CD14-positive monocyte (primary cell): ENCODE measurements around the gene TMPRSS3. TPM values are rescaled to one million over a fixed set of nuclear protein-coding genes. Genes with fewer than 3 reads are reported as not detected.

Source experiments
- DNase-seq, 3 donors: peaks; one replicate each; pipeline ENCODE4 v3.0.0-alpha.2; 2011 to 2022
- H2AFZ ChIP-seq: 2 replicates; pipeline ENCODE4 v1.6.0; 2012; ENCODE audit warnings: mild to moderate bottlenecking, low read depth, low read length, inconsistent platforms; ENCODE audit not compliant: insufficient read depth, poor library complexity, severe bottlenecking
- H3K27ac ChIP-seq, 2 donors: 1 replicate in 1 of 2; 2 replicates in 1 of 2; pipeline ENCODE4 v1.5.1; 2012 to 2013; ENCODE audit warnings: low read length in 2 of 2, control low read depth in 1 of 2, inconsistent platforms in 1 of 2, low read depth in 1 of 2, mild to moderate bottlenecking in 1 of 2
- H3K27me3 ChIP-seq, 2 donors: one replicate each; pipeline versions ENCODE4 v1.6.0 to v1.6.1; 2011 to 2013; ENCODE audit warnings: low read length in 2 of 2; ENCODE audit not compliant: control insufficient read depth in 2 of 2, insufficient read depth in 2 of 2
- H3K36me3 ChIP-seq, 2 donors: replicated peaks in 1 of 2; 1 replicate in 1 of 2; 2 replicates in 1 of 2; pipeline versions ENCODE4 v1.5.1 to v1.6.1; 2012 to 2013; ENCODE audit warnings: low read length in 2 of 2, control low read depth in 1 of 2, inconsistent platforms in 1 of 2, mild to moderate bottlenecking in 1 of 2; ENCODE audit not compliant: insufficient read depth in 2 of 2, control insufficient read depth in 1 of 2
- H3K4me1 ChIP-seq, 2 donors: 1 replicate in 1 of 2; 2 replicates in 1 of 2; pipeline versions ENCODE4 v1.5.1 to v1.6.1; 2012 to 2013; ENCODE audit warnings: low read length in 2 of 2, control low read depth in 1 of 2, inconsistent platforms in 1 of 2, mild to moderate bottlenecking in 1 of 2, moderate library complexity in 1 of 2; ENCODE audit not compliant: insufficient read depth in 2 of 2, control insufficient read depth in 1 of 2
- H3K4me2 ChIP-seq: replicated peaks from 2 replicates; pipeline ENCODE3; 2012; ENCODE audit warnings: low read length, moderate library complexity, mild to moderate bottlenecking; ENCODE audit not compliant: poor library complexity, severe bottlenecking; ENCODE audit errors: extremely low read depth
- H3K4me3 ChIP-seq, 3 experiments: fragments of 200-600 bp in 1 of 3; sonication (generic) in 1 of 3; replicated peaks in 1 of 3; 1 replicate in 2 of 3; 2 replicates in 1 of 3; pipeline ENCODE4 v1.5.1; 2011 to 2013; ENCODE audit warnings: low read length in 3 of 3, mild to moderate bottlenecking in 3 of 3, control low read depth in 2 of 3, low read depth in 2 of 3, inconsistent platforms in 1 of 3, moderate library complexity in 1 of 3
- H3K79me2 ChIP-seq: 2 replicates; pipeline ENCODE4 v1.6.0; 2012; ENCODE audit warnings: mild to moderate bottlenecking, control low read depth, inconsistent platforms, low read length, moderate library complexity; ENCODE audit not compliant: insufficient read depth
- H3K9ac ChIP-seq: 2 replicates; pipeline ENCODE4 v1.6.0; 2017; ENCODE audit warnings: low read length, mild to moderate bottlenecking; ENCODE audit not compliant: insufficient read depth, poor library complexity, severe bottlenecking
- H3K9me3 ChIP-seq, 2 donors: replicated peaks in 1 of 2; 1 replicate in 1 of 2; 2 replicates in 1 of 2; pipeline versions ENCODE4 v1.5.1 to v1.6.1; 2012 to 2013; ENCODE audit warnings: low read length in 2 of 2, control low read depth in 1 of 2; ENCODE audit not compliant: control insufficient read depth in 1 of 2, insufficient read depth in 1 of 2
- H4K20me1 ChIP-seq: 2 replicates; pipeline ENCODE4 v1.6.0; 2012; ENCODE audit warnings: mild to moderate bottlenecking, low read length, control low read depth, moderate library complexity; ENCODE audit not compliant: insufficient read depth
- H3K27ac Mint-ChIP-seq, 7 donors: one replicate each; pipeline ENCODE4 v1.8.0; 2020; ENCODE audit warnings: mild to moderate bottlenecking in 7 of 7, mixed read lengths in 7 of 7, moderate library complexity in 6 of 7, inconsistent platforms in 2 of 7
- H3K27me3 Mint-ChIP-seq, 3 donors: one replicate each; pipeline ENCODE4 v1.8.0; 2021 to 2022; ENCODE audit warnings: low read depth in 3 of 3, mild to moderate bottlenecking in 3 of 3, mixed read lengths in 3 of 3, moderate library complexity in 3 of 3, inconsistent platforms in 1 of 3
- H3K36me3 Mint-ChIP-seq, 2 donors: one replicate each; pipeline ENCODE4 v1.8.0; 2020; ENCODE audit warnings: mixed read lengths in 2 of 2, inconsistent platforms in 1 of 2, mild to moderate bottlenecking in 1 of 2
- H3K4me1 Mint-ChIP-seq: one replicate; pipeline ENCODE4 v1.8.0; 2020; ENCODE audit warnings: mild to moderate bottlenecking, mixed read lengths
- H3K4me3 Mint-ChIP-seq, 2 donors: one replicate each; pipeline ENCODE4 v1.8.0; 2020; ENCODE audit warnings: mild to moderate bottlenecking in 2 of 2, mixed read lengths in 2 of 2, moderate library complexity in 1 of 2
- H3K9me3 Mint-ChIP-seq, 7 donors: one replicate each; pipeline ENCODE4 v1.8.0; 2020 to 2022; ENCODE audit warnings: mixed read lengths in 7 of 7, mild to moderate bottlenecking in 6 of 7, moderate library complexity in 6 of 7, inconsistent platforms in 2 of 7
- CTCF ChIP-seq: fragments of 200-600 bp; IDR thresholded peaks from one replicate; pipeline ENCODE4 v1.8.0; 2022; ENCODE audit warnings: antibody characterized with exemption, mild to moderate bottlenecking
- WGBS: methylation state at CpG from one replicate; pipeline ENCODE4 v1.1.5; 2013; ENCODE audit warnings: missing lambda C conversion rate; ENCODE audit not compliant: insufficient coverage; 5-methylcytosine and 5-hydroxymethylcytosine counted together
- intact Hi-C, 2 donors: fragments of 100-400 bp; cut with micrococcal nuclease; formaldehyde crosslinking; loops; one replicate each; pipeline versions ENCODE4 v1.15.0 to v1.15.1; 2023
- polyA plus RNA-seq, 3 donors: library from polyadenylated mRNA; depleted of rRNA in 1 of 3; unstranded in 2 of 3; stranded (reverse) in 1 of 3; fragments of 300-500 nt in 2 of 3; fragments of >200 nt in 1 of 3; fragmentation: Illumina TruSeq in 2 of 3; gene quantifications; 1 replicate in 2 of 3; 2 replicates in 1 of 3; pipeline ENCODE4 v1.2.3, GENCODE V29; 2012 to 2021

TMPRSS3 gene
- polyA plus RNA-seq, 3 donors = 0.30 TPM; not detected in 2

- no peak overlapping the region for H3K4me3 ChIP-seq
- 100% methylated on average over 4 of the region's 12 CpGs for WGBS
- H3K27ac ChIP-seq = no peak overlapping the region
- intact Hi-C loops = no loop called here
- no peak for DNase-seq
- H3K4me1 ChIP-seq = peaks cover 0 to 6% of the 10 kb centered on the region in 2 donors
- peaks cover 3 to 8% of the 10 kb centered on the region in 2 donors for H3K9me3 ChIP-seq
- Mint-ChIP-seq H3K9me3 (peaks cover 0 to 10% (median 3%) of the 10 kb centered on the region in 7 donors), H3K4me1 (peaks cover 9% of the 10 kb centered on the region), H3K36me3 (no peaks in the 10 kb centered on the region), H3K27me3 (peaks cover 0 to 14% (median 12%) of the 10 kb centered on the region in 3 donors), H3K4me3 (no peak overlapping the region), H3K27ac (no peak overlapping the region)
- H3K36me3 ChIP-seq = no peaks in the 10 kb centered on the region
- no peak overlapping the region for H3K4me2 ChIP-seq
- H3K27me3 ChIP-seq = no peaks in the 10 kb centered on the region
- H2AFZ ChIP-seq = no peak overlapping the region
- no peaks in the 10 kb centered on the region for H4K20me1 ChIP-seq
- H3K79me2 ChIP-seq = no peaks in the 10 kb centered on the region
- no peak for TF ChIP-seq CTCF
- no peak overlapping the region for H3K9ac ChIP-seq
Measured at GRCh38 chr21:42362198-42362597, 33.7 kb downstream of the TMPRSS3 start.

GRCh38 chr21:42361286-42361685 is 34.6 kb downstream of the TMPRSS3 start:
- WGBS = 60% methylated on average over 1 of the region's 7 CpGs
- intact Hi-C loops = no loop called here

More at GRCh38 chr21:42361286-42361685, 34.6 kb downstream of the TMPRSS3 start:
- no peak overlapping the region for H3K4me3 ChIP-seq
- no peaks in the 10 kb centered on the region for H4K20me1 ChIP-seq
- peaks cover 0 to 15% (median 8%) of the 10 kb centered on the region in 7 donors for H3K9me3 Mint-ChIP-seq
- H3K79me2 ChIP-seq = no peaks in the 10 kb centered on the region
- H3K4me2 ChIP-seq = no peak overlapping the region
- no peak overlapping the region for H2AFZ ChIP-seq
- H3K4me1 ChIP-seq = peaks cover 0 to 6% of the 10 kb centered on the region in 2 donors
- no peak overlapping the region for H3K27ac ChIP-seq
- H3K27ac Mint-ChIP-seq = no peak overlapping the region
- DNase-seq = no peak
- H3K4me1 Mint-ChIP-seq = peaks cover 9% of the 10 kb centered on the region
- no peak overlapping the region for H3K4me3 Mint-ChIP-seq
- no peaks in the 10 kb centered on the region for H3K36me3 Mint-ChIP-seq
- H3K36me3 ChIP-seq = no peaks in the 10 kb centered on the region
- H3K9me3 ChIP-seq = peaks cover 3 to 12% of the 10 kb centered on the region in 2 donors
- no peak overlapping the region for H3K9ac ChIP-seq
- H3K27me3 ChIP-seq = no peaks in the 10 kb centered on the region
- H3K27me3 Mint-ChIP-seq = peaks cover 1 to 16% (median 12%) of the 10 kb centered on the region in 3 donors
- no peak for TF ChIP-seq CTCF
